NT2/D1 (cell line): Measurements from ENCODE around the gene RBM4.

Experiments used
- SUZ12 ChIP-seq: IDR thresholded peaks from 2 replicates; pipeline ENCODE4 v1.6.1; 2011; ENCODE audit not compliant: insufficient read length, insufficient read depth; ENCODE audit errors: extremely low read depth
- YY1 ChIP-seq: IDR thresholded peaks from 2 replicates; pipeline ENCODE4 v1.6.1; 2011; ENCODE audit not compliant: insufficient read length, insufficient read depth
- ZNF274 ChIP-seq: IDR thresholded peaks from 2 replicates; pipeline ENCODE4 v1.6.1; 2011; ENCODE audit warnings: mild to moderate bottlenecking, low read depth, low read length

DNA sequence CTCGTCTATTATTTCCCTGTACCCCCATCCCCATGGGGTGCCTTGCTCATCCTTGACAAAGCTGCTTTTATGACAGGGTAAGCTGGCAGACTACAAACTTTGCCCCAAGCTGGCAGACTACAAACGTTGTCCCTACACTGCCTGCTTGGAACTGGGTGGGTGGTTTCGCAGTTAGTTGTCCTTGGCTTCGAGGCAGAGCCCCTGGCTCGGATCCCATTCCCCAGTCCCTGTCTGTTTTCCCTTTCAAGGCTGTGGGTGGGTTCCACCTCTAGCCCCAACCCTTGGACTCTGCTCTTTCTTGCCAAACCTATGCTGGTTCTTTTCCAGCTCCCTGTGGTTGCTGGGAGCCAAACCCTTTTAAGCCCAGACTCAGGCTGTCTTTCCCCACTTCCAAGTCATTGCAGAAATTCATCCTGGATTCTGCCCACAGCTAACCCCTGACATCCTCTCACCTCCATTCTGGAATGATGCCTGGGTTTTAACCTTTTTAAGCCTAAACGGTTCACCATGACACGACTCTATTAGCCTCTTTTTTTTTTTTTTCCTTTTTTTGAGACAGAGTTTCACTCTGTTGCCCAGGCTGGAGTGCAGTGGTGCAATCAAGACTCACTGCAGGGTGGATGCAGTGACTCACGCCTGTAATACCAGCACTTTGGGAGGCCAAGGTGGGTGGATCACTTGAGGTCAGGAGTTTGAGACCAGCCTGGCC, 31.2 kb upstream of the RBM4 start:
- TF ChIP-seq YY1 (no peak), ZNF274 (no peak), SUZ12 (no peak)
